Upper lobe of left lung (tissue), 6 donors: ENCODE data around the gene KATNBL1. TPM values are rescaled to one million over a fixed set of nuclear protein-coding genes. Genes with fewer than 3 reads are reported as not detected.

Source experiments
- ATAC-seq, 2 donors: fragments of 200-7000 bp; cut with Tn5 transposase; one replicate each; pipeline ENCODE4 v1.9.1; 2022; ENCODE audit warnings: mild to moderate bottlenecking in 2 of 2, moderate library complexity in 2 of 2; ENCODE audit not compliant: low FRiP score in 2 of 2
- DNase-seq, 2 donors: peaks; one replicate each; pipeline ENCODE4 v3.0.0-alpha.2; 2019 to 2020
- H3K27ac ChIP-seq, 4 donors: fragments of 200-600 bp; sonication (generic); one replicate each; pipeline ENCODE4 v1.5.1; 2016 to 2019
- H3K27me3 ChIP-seq, 4 donors: fragments of 200-600 bp; sonication (generic); one replicate each; pipeline ENCODE4 v1.5.1; 2017 to 2019
- H3K36me3 ChIP-seq, 4 donors: fragments of 200-600 bp; sonication (generic); one replicate each; pipeline ENCODE4 v1.5.1; 2016 to 2019
- H3K4me1 ChIP-seq, 4 donors: fragments of 200-600 bp; sonication (generic); one replicate each; pipeline ENCODE4 v1.5.1; 2018 to 2019
- H3K4me3 ChIP-seq, 4 donors: fragments of 200-600 bp; sonication (generic); one replicate each; pipeline ENCODE4 v1.5.1; 2017 to 2019; ENCODE audit warnings: mild to moderate bottlenecking in 2 of 4, moderate library complexity in 1 of 4
- H3K9me3 ChIP-seq, 4 donors: fragments of 200-600 bp; sonication (generic); one replicate each; pipeline ENCODE4 v1.5.1; 2018 to 2019
- CTCF ChIP-seq, 6 experiments: fragments of 450-650 bp in 4 of 6; fragments of 200-600 bp in 2 of 6; sonication (generic) in 2 of 6; IDR thresholded peaks; one replicate each; pipeline ENCODE4 v1.5.1; 2016 to 2019; ENCODE audit warnings: antibody characterized with exemption in 6 of 6
- EP300 ChIP-seq, 4 donors: sonication (generic); formaldehyde crosslinking; IDR thresholded peaks; one replicate each; pipeline ENCODE4 v1.5.1; 2017; ENCODE audit warnings: antibody characterized with exemption in 4 of 4, control low read depth in 2 of 4
- POLR2A ChIP-seq, 4 donors: fragments of 450-650 bp; IDR thresholded peaks; one replicate each; pipeline ENCODE4 v1.5.1; 2016 to 2017; ENCODE audit warnings: antibody characterized with exemption in 4 of 4, mild to moderate bottlenecking in 2 of 4
- POLR2AphosphoS5 ChIP-seq, 2 donors: sonication (generic); formaldehyde crosslinking; IDR thresholded peaks; one replicate each; pipeline ENCODE4 v1.5.1; 2017; ENCODE audit warnings: antibody characterized with exemption in 2 of 2
- WGBS, 2 donors: methylation state at CpG; one replicate each; pipeline ENCODE4 v1.1.5; 2017 to 2018; 5-methylcytosine and 5-hydroxymethylcytosine counted together
- total RNA-seq, 6 donors: library from RNA; depleted of rRNA in 4 of 6; stranded (reverse); fragments of >200 nt in 4 of 6; gene quantifications; one replicate each; pipeline versions ENCODE4 v1.1.0 to v1.2.1, GENCODE V29; 2016 to 2021
- donor health status: DM: no; HTN: no; CAD: no; lungs with moderate emphysema.
- donor health status: DM: no; HTN: yes; CAD: no; lungs with severe emphysema.

The KATNBL1 gene
- total RNA-seq, 6 donors from 2014 or later, result 26.5 to 71.2 (median 55.2) TPM

GRCh38 chr15:34147371-34148140, 62.3 kb downstream of the KATNBL1 start:
- WGBS, 2 donors, result 58 to 59% methylated on average over 6 of the region's 6 CpGs
- Histone ChIP-seq H3K27ac (no peak overlapping the region), H3K9me3 (no peaks in the 10 kb centered on the region), H3K4me1 (no peaks in the 10 kb centered on the region), H3K27me3 (no peaks in the 10 kb centered on the region), H3K4me3 (no peak overlapping the region), H3K36me3 (peaks cover 0 to 77% (median 27%) of the 10 kb centered on the region in 4 donors)
- DNase-seq, result no peak
- ATAC-seq, result no peak
- TF ChIP-seq POLR2AphosphoS5 (IDR thresholded peaks at IDR 0.05) (no peak), CTCF (IDR thresholded peaks at IDR 0.05) (no peak), EP300 (IDR thresholded peaks at IDR 0.05) (no peak), POLR2A (IDR thresholded peaks at IDR 0.05) (no peak)

- H3K4me3 ChIP-seq, result no peak overlapping the region
- H3K9me3 ChIP-seq, result no peaks in the 10 kb centered on the region
- H3K36me3 ChIP-seq, result peaks cover 0 to 3% (median 0%) of the 10 kb centered on the region in 4 donors
- H3K4me1 ChIP-seq, result no peaks in the 10 kb centered on the region
- no peak for ATAC-seq
- H3K27me3 ChIP-seq, result no peaks in the 10 kb centered on the region
- TF ChIP-seq POLR2A (IDR thresholded peaks at IDR 0.05) (no peak), POLR2AphosphoS5 (IDR thresholded peaks at IDR 0.05) (no peak), EP300 (IDR thresholded peaks at IDR 0.05) (no peak), CTCF (IDR thresholded peaks at IDR 0.05) (no peak)
- no peak overlapping the region for H3K27ac ChIP-seq
- DNase-seq, result no peak
- WGBS, 2 donors, result 95% methylated on average over 1 of the region's 1 CpG
Observed at GRCh38 chr15:34133511-34133910, 76.4 kb downstream of the KATNBL1 start.

- H3K4me1 ChIP-seq, result no peaks in the 10 kb centered on the region
- TF ChIP-seq CTCF (IDR thresholded peaks at IDR 0.05) (no peak), EP300 (IDR thresholded peaks at IDR 0.05) (no peak), POLR2AphosphoS5 (IDR thresholded peaks at IDR 0.05) (no peak), POLR2A (IDR thresholded peaks at IDR 0.05) (no peak)
- H3K27me3 ChIP-seq, result no peaks in the 10 kb centered on the region
- H3K4me3 ChIP-seq, result no peak overlapping the region
- no peaks in the 10 kb centered on the region for H3K36me3 ChIP-seq
- 100% methylated on average over 1 of the region's 1 CpG for WGBS, 2 donors
- no peak for DNase-seq
- no peaks in the 10 kb centered on the region for H3K9me3 ChIP-seq
- no peak overlapping the region for H3K27ac ChIP-seq
- ATAC-seq, result no peak
Observed at GRCh38 chr15:34132881-34133280, 77.0 kb downstream of the KATNBL1 start.

- H3K27me3 ChIP-seq, result no peaks in the 10 kb centered on the region
- 47 to 48% methylated on average over 2 of the region's 2 CpGs for WGBS, 2 donors
- no peak overlapping the region for H3K27ac ChIP-seq
- no peaks in the 10 kb centered on the region for H3K36me3 ChIP-seq
- DNase-seq (no peak), ATAC-seq (no peak)
- TF ChIP-seq POLR2A (IDR thresholded peaks at IDR 0.05) (no peak), CTCF (IDR thresholded peaks at IDR 0.05) (no peak), EP300 (IDR thresholded peaks at IDR 0.05) (no peak), POLR2AphosphoS5 (IDR thresholded peaks at IDR 0.05) (no peak)
- H3K4me1 ChIP-seq, result no peaks in the 10 kb centered on the region
- no peak overlapping the region for H3K4me3 ChIP-seq
- no peaks in the 10 kb centered on the region for H3K9me3 ChIP-seq
Observed at GRCh38 chr15:34128898-34129297, 81.0 kb downstream of the KATNBL1 start.

- H3K9me3 ChIP-seq, result no peaks in the 10 kb centered on the region
- DNase-seq (no peak), ATAC-seq (no peak)
- no peak overlapping the region for H3K27ac ChIP-seq
- no peak overlapping the region for H3K4me3 ChIP-seq
- no peaks in the 10 kb centered on the region for H3K4me1 ChIP-seq
- TF ChIP-seq CTCF (IDR thresholded peaks at IDR 0.05), result no peak
- no peak for TF ChIP-seq POLR2AphosphoS5 (IDR thresholded peaks at IDR 0.05)
- no peak for TF ChIP-seq EP300 (IDR thresholded peaks at IDR 0.05)
- no peak for TF ChIP-seq POLR2A (IDR thresholded peaks at IDR 0.05)
- H3K36me3 ChIP-seq, result no peaks in the 10 kb centered on the region
- no peaks in the 10 kb centered on the region for H3K27me3 ChIP-seq
Observed at GRCh38 chr15:34126522-34126921, 83.4 kb downstream of the KATNBL1 start.
